Measurements from ENCODE around the gene OR2A2. TPM values are rescaled to one million over a fixed set of nuclear protein-coding genes. Genes with fewer than 3 reads are reported as not detected.

OR2A2 gene
- total RNA-seq, 1 experiment from 2014 or later = not detected

GRCh38 chr7:144137501-144137900, 28.1 kb downstream of the OR2A2 start:
- DNase-seq (ENCODE audit: extremely low read depth, low read depth) = no peak

DNA sequence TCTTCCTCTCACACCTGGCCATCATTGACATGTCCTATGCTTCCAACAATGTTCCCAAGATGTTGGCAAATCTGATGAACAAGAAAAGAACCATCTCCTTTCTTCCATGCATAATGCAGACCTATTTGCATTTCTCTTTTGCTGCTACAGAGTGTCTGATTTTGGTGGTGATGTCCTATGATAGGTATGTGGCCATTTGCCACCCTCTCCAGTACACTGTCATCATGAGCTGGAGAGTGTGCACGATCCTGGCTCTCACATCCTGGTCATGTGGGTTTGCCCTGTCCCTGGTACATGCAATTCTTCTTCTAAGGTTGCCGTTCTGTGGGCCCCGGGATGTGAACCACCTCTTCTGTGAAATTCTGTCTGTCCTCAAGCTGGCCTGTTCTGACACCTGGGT, 32.8 kb downstream of the OR2A2 start:
- no peak for DNase-seq (ENCODE audit: extremely low read depth, low read depth)

DNA sequence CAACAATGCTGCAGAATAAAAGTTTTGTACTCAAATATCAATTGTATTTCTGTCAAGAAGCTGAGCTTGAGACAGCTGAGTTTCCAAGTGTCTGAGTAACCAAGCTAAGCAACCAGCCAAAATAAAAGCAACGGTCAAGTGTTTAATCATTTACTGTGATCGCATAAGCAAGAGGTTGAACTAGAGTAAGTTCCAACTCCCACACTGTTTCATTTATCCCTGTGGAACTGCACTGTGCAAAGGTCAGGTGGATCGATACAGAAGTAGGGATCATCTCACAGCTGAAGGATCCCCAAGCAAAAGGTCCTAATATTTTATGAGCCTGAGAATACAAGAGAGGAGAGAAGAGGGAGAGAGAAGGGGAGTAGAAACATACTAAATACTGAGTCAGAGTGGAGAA, 35.0 kb downstream of the OR2A2 start:
- no peak for DNase-seq (ENCODE audit: extremely low read depth, low read depth)

- DNase-seq (ENCODE audit: extremely low read depth, low read depth) = no peak
These were observed 38.9 kb downstream of the OR2A2 start for GRCh38 chr7:144148224-144148827.

- no peak for DNase-seq (ENCODE audit: extremely low read depth, low read depth)
These were observed 49.5 kb downstream of the OR2A2 start for GRCh38 chr7:144158861-144159260.

Small RNA genes lying within 50 kb of the gene (small RNA-seq; reads per million reads assigned to genes)
- 0 reads per million in 2 experiments for gene OR2A41P

Other genes with a start within 250 kb of the OR2A2 start
- gene TCAF1, start 207.4 kb upstream of the OR2A2 start, total RNA-seq (2014; rRNA removed; shearing (Covaris generic)) = 37.4 and 38.1 TPM in 2 replicates
- 0.15 TPM in 1 of 2 replicates, not detected in the other for gene OR2F2, start 174.3 kb upstream of the OR2A2 start, total RNA-seq (2014; rRNA removed; shearing (Covaris generic))
- gene OR2F1, start 154.7 kb upstream of the OR2A2 start, total RNA-seq (2014; rRNA removed; shearing (Covaris generic)) = not detected in 2 replicates
- gene OR6B1, start 109.3 kb upstream of the OR2A2 start, total RNA-seq (2014; rRNA removed; shearing (Covaris generic)) = not detected in 2 replicates
- not detected in 2 replicates for gene OR2A5, start 60.6 kb upstream of the OR2A2 start, total RNA-seq (2014; rRNA removed; shearing (Covaris generic))
- not detected in 2 replicates for gene OR2A25, start 39.8 kb upstream of the OR2A2 start, total RNA-seq (2014; rRNA removed; shearing (Covaris generic))
- gene OR2A12, start 23.3 kb upstream of the OR2A2 start, total RNA-seq (2014; rRNA removed; shearing (Covaris generic)) = not detected in 2 replicates
- not detected in 2 replicates for gene OR2A14, start 13.6 kb downstream of the OR2A2 start, total RNA-seq (2014; rRNA removed; shearing (Covaris generic))
- 0.12 TPM in 2 replicates for gene CTAGE4, start 73.9 kb downstream of the OR2A2 start, total RNA-seq (2014; rRNA removed; shearing (Covaris generic))
- gene ARHGEF35, start 86.2 kb downstream of the OR2A2 start, total RNA-seq (2014; rRNA removed; shearing (Covaris generic)) = 0.54 and 0.84 TPM in 2 replicates
- not detected in 2 replicates for gene OR2A42, start 130.0 kb downstream of the OR2A2 start, total RNA-seq (2014; rRNA removed; shearing (Covaris generic))
- gene OR2A7, start 155.2 kb downstream of the OR2A2 start, total RNA-seq (2014; rRNA removed; shearing (Covaris generic)) = not detected in 2 replicates
- 0.12 TPM in 1 of 2 replicates, not detected in the other for gene CTAGE8, start 159.7 kb downstream of the OR2A2 start, total RNA-seq (2014; rRNA removed; shearing (Covaris generic))
- not detected in 2 replicates for gene OR2A1, start 202.8 kb downstream of the OR2A2 start, total RNA-seq (2014; rRNA removed; shearing (Covaris generic))
- gene ARHGEF5, start 245.8 kb downstream of the OR2A2 start, total RNA-seq (2014; rRNA removed; shearing (Covaris generic)) = 1.0 and 1.7 TPM in 2 replicates